Measurements from ENCODE around the gene NKX6-1.

- no peak for TF ChIP-seq CTCF (IDR thresholded peaks at IDR 0.05)
- no peak for TF ChIP-seq POLR2A (IDR thresholded peaks at IDR 0.05)
Observed at GRCh38 chr4:84492290-84492689, 6.8 kb downstream of the NKX6-1 start.
